Fibroblast of mammary gland (primary cell): ENCODE results near the gene NCEH1.
"Not testable (repeated sequence)": the region's sequence is repeated elsewhere in the genome, so short reads cannot be mapped to it uniquely, and the experiment has no call there.

Experiments
- DNase-seq: peaks from one replicate; pipeline ENCODE4 v3.0.0-alpha.2; 2010; ENCODE audit warnings: low read depth
- H3K4me3 ChIP-seq: 2 replicates; pipeline ENCODE4 v1.5.1; 2011; ENCODE audit warnings: low read depth, mild to moderate bottlenecking, low read length, moderate library complexity; ENCODE audit not compliant: control insufficient read depth
- CTCF ChIP-seq: conservative IDR thresholded peaks from 2 replicates; pipeline ENCODE4 v1.5.1; 2011; ENCODE audit warnings: low read depth, low read length, inconsistent platforms; ENCODE audit not compliant: control insufficient read depth, insufficient read depth

The NCEH1 gene

GRCh38 chr3:172750069-172750367 lies 39.2 kb upstream of the NCEH1 start:
- peak overlapping the region; percentile 66 for H3K4me3 ChIP-seq
- no peak for DNase-seq
- TF ChIP-seq CTCF = no peak

- no peak for TF ChIP-seq CTCF
- peak overlapping the region; percentile 66 for H3K4me3 ChIP-seq
- DNase-seq = peak; percentile 96
Measured at GRCh38 chr3:172749230-172749965, 38.5 kb upstream of the NCEH1 start.

GRCh38 chr3:172746475-172746874 lies 35.6 kb upstream of the NCEH1 start:
- DNase-seq = no peak
- no peak overlapping the region for H3K4me3 ChIP-seq
- no peak for TF ChIP-seq CTCF

GRCh38 chr3:172739462-172739861 lies 28.6 kb upstream of the NCEH1 start:
- TF ChIP-seq CTCF = no peak
- no peak for DNase-seq
- no peak overlapping the region for H3K4me3 ChIP-seq

GRCh38 chr3:172735014-172735413 lies 24.1 kb upstream of the NCEH1 start:
- TF ChIP-seq CTCF = no peak
- no peak overlapping the region for H3K4me3 ChIP-seq

GRCh38 chr3:172726380-172726779 lies 15.5 kb upstream of the NCEH1 start:
- DNase-seq = no peak
- no peak overlapping the region for H3K4me3 ChIP-seq
- TF ChIP-seq CTCF = no peak

More at GRCh38 chr3:172735014-172735413, 24.1 kb upstream of the NCEH1 start:
- no peak for DNase-seq

GRCh38 chr3:172722536-172723040 lies 11.7 kb upstream of the NCEH1 start:
- DNase-seq, H3K4me3 ChIP-seq: not testable (repeated sequence)
